ENCODE results near the gene RBM20. TPM values are rescaled to one million over a fixed set of nuclear protein-coding genes. Genes with fewer than 3 reads are reported as not detected.

RBM20 gene
- total and polyA plus RNA-seq, 2 of the 4 experiments (the other 2 are of a cell fraction) = under 0.01 to 0.15 TPM

- no peak overlapping the region for H3K4me2 ChIP-seq (ENCODE audit: low read depth, low read length)
- no peak overlapping the region for H3K56ac ChIP-seq (ENCODE audit: extremely low read depth, insufficient read depth, low read length)
- no peak overlapping the region for H4K8ac ChIP-seq (ENCODE audit: low read depth in 2 of 2, low read length in 2 of 2)
- no peaks in the 10 kb centered on the region; the same call in none of the 2 replicates for H3K27me3 ChIP-seq (ENCODE audit: control insufficient read depth, insufficient read depth, low read length)
- H2AK9ac ChIP-seq (replicated peaks; ENCODE audit: low read depth, low read length, poor library complexity) = no peak overlapping the region
- no peak overlapping the region for H2BK5ac ChIP-seq (ENCODE audit: low read depth, low read length, poor library complexity, severe bottlenecking)
- ATAC-seq (ENCODE audit: low read depth) (no peak), DNase-seq (no peak)
- no peaks in the 10 kb centered on the region for H3K79me1 ChIP-seq (ENCODE audit: low read depth in 1 of 2, low read length in 2 of 2)
- no peaks in the 10 kb centered on the region for H3K9me1 ChIP-seq (ENCODE audit: insufficient read depth, low read length)
- no peak overlapping the region for H2BK15ac ChIP-seq (ENCODE audit: low read depth, low read length)
- peaks cover 2% of the 10 kb centered on the region; the same call in 1 of the 2 replicates for H3K4me1 ChIP-seq (ENCODE audit: control insufficient read depth, insufficient read depth, low read length)
- no peak overlapping the region for H3K9ac ChIP-seq (ENCODE audit: low read depth, low read length)
- no peak overlapping the region for H3K14ac ChIP-seq (replicated peaks; ENCODE audit: low read depth, low read length)
- no peaks in the 10 kb centered on the region for H3K9me3 ChIP-seq (ENCODE audit: control insufficient read depth, insufficient read depth, low read length)
- dilution Hi-C loops (cut with HindIII; ENCODE audit: low sequenced_read_pairs, unreplicated experiment) = no loop called here
- no peak overlapping the region for H3K4me3 ChIP-seq (ENCODE audit: insufficient read depth, low read depth, low read length)
- TF ChIP-seq RFX5 (IDR thresholded peaks at IDR 0.05; ENCODE audit: low read depth, low read length) = no peak
- no peak for TF ChIP-seq CTCF (conservative IDR thresholded peaks at IDR 0.05; ENCODE audit: low read depth, low read length)
- TF ChIP-seq CHD1 (IDR thresholded peaks at IDR 0.05; ENCODE audit: low read depth, low read length) = no peak
- no peak for TF ChIP-seq NFE2L2 (IDR thresholded peaks at IDR 0.05; ENCODE audit: low read depth, low read length)
- no peak for TF ChIP-seq MXI1 (IDR thresholded peaks at IDR 0.05; ENCODE audit: borderline replicate concordance, low read depth, low read length)
- TF ChIP-seq ELK1 (IDR thresholded peaks at IDR 0.05; ENCODE audit: borderline replicate concordance, low read depth, low read length) = no peak
- no peak for TF ChIP-seq RAD21 (IDR thresholded peaks at IDR 0.05; ENCODE audit: low read length)
- no peak for TF ChIP-seq MAZ (IDR thresholded peaks at IDR 0.05; ENCODE audit: borderline replicate concordance, low read depth, low read length)
- no peak for TF ChIP-seq RCOR1 (IDR thresholded peaks at IDR 0.05; ENCODE audit: insufficient replicate concordance, low read length)
- TF ChIP-seq MAFK (IDR thresholded peaks at IDR 0.05; ENCODE audit: low read depth, low read length) = no peak
- TF ChIP-seq BHLHE40 (IDR thresholded peaks at IDR 0.05; ENCODE audit: low read depth, low read length) = no peak
- TF ChIP-seq CEBPB (IDR thresholded peaks at IDR 0.05; ENCODE audit: low read depth, low read length) = no peak
- H3K4ac ChIP-seq (ENCODE audit: low read depth, low read length) = no peak overlapping the region
- no peak overlapping the region for H3K23ac ChIP-seq (ENCODE audit: low read depth, low read length)
- H2BK120ac ChIP-seq (ENCODE audit: low read depth, low read length) = no peak overlapping the region
- ChIA-PET CTCF (interaction anchor here (1.0 kb wide), 1 partner anchor 16 kb away, joined by 4 read pairs; no protein-coding TSS in a partner anchor), POLR2A (ENCODE audit: unreplicated experiment) (no interaction called here)
- H2AK5ac ChIP-seq (ENCODE audit: low read depth, low read length) = no peak overlapping the region
- H3K36me3 ChIP-seq (ENCODE audit: control insufficient read depth, insufficient read depth, low read length) = no peaks in the 10 kb centered on the region
- in situ Hi-C loops (cut with MboI; ENCODE audit: low sequenced_read_pairs) = no loop called here
- intact Hi-C loops (cut with micrococcal nuclease) = no loop called here
- WGBS, 2 experiments (ENCODE audit: extremely low coverage in 2 of 2, insufficient read length in 1 of 2) = 100% methylated on average over 1 of the region's 8 CpGs; no CpG with 5 or more reads in 1 of the 2 experiments
- H2AFZ ChIP-seq (replicated peaks; ENCODE audit: low read length, poor library complexity) = no peak overlapping the region
- H4K91ac ChIP-seq (ENCODE audit: insufficient read depth, low read depth, low read length) = no peak overlapping the region
- no peak overlapping the region for H4K5ac ChIP-seq (ENCODE audit: low read depth, low read length)
- BruUV-seq (replicated peaks) = no TSS peak
- no peaks in the 10 kb centered on the region for H4K20me1 ChIP-seq (ENCODE audit: insufficient read depth, low read length)
- H3K18ac ChIP-seq (ENCODE audit: low read depth, low read length) = no peak overlapping the region
- H2BK20ac ChIP-seq (ENCODE audit: low read depth, low read length) = no peak overlapping the region
- no peak overlapping the region for H3K27ac ChIP-seq (ENCODE audit: insufficient read depth, low read length)
Measured at GRCh38 chr10:110762109-110762848, 118.1 kb downstream of the RBM20 start.
